GM23248 (cell line): ENCODE data around the gene DACT3.

Source experiments
- EZH2 ChIP-seq: fragments of 200-600 bp; sonication (generic); IDR thresholded peaks from 2 replicates; pipeline ENCODE4 v1.6.1; 2018; ENCODE audit warnings: antibody characterized with exemption, mild to moderate bottlenecking; ENCODE audit not compliant: insufficient read depth, poor library complexity, severe bottlenecking
- EZH2phosphoT487 ChIP-seq: fragments of 200-600 bp; sonication (generic); IDR thresholded peaks from 2 replicates; pipeline ENCODE4 v1.6.1; 2018; ENCODE audit warnings: antibody characterized with exemption, moderate library complexity, mild to moderate bottlenecking, low read depth; ENCODE audit not compliant: insufficient read depth

DNA sequence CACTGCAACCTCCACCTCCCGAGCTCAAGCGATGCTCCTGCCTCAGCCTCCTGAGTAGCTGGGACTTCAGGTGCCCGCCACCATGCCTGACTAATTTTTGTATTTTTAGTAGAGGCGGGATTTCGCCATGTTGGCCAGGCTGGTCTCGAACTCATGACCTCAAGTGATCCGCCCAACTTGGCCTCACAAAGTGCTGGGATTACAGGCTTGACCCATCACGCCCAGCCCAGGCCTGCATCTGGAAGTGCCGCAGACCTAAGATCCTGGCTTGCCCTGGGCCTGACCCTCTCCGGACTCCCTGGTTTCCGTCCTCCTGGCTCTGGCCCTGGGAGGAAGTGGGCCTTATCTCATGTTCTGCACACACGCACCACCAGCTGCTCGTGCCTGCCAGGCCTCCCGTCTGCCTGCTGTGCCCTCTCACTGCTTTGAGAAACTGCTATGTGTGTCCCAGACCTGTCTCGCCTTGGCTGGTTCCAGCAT is 31.4 kb downstream of the DACT3 start:
- TF ChIP-seq EZH2: no peak
- no peak for TF ChIP-seq EZH2phosphoT487
